ENCODE results near the gene CNTFR. TPM values are rescaled to one million over a fixed set of nuclear protein-coding genes. Genes with fewer than 3 reads are reported as not detected.

Gene CNTFR
- total RNA-seq, 4 donors from 2014 or later: 17.5 to 130 (median 49.1) TPM

- no peak for TF ChIP-seq CTCF (IDR thresholded peaks at IDR 0.05; ENCODE audit: low read depth)
Observed at GRCh38 chr9:34555500-34555899, 34.0 kb downstream of the CNTFR start.

GRCh38 chr9:34555002-34555348 lies 34.5 kb downstream of the CNTFR start:
- TF ChIP-seq CTCF (IDR thresholded peaks at IDR 0.05; ENCODE audit: low read depth): no peak

- TF ChIP-seq CTCF (IDR thresholded peaks at IDR 0.05; ENCODE audit: low read depth): no peak
Observed at GRCh38 chr9:34554211-34555001, 35.1 kb downstream of the CNTFR start.

- no peak for TF ChIP-seq CTCF (IDR thresholded peaks at IDR 0.05; ENCODE audit: low read depth)
Observed at GRCh38 chr9:34553511-34554021, 36.0 kb downstream of the CNTFR start.

GRCh38 chr9:34552986-34553385 lies 36.5 kb downstream of the CNTFR start:
- no peak for TF ChIP-seq CTCF (IDR thresholded peaks at IDR 0.05; ENCODE audit: low read depth)

- TF ChIP-seq CTCF (IDR thresholded peaks at IDR 0.05; ENCODE audit: low read depth): no peak
Observed at GRCh38 chr9:34552606-34552981, 36.9 kb downstream of the CNTFR start.

- TF ChIP-seq CTCF (IDR thresholded peaks at IDR 0.05; ENCODE audit: low read depth): no peak
Observed at GRCh38 chr9:34551751-34552605, 37.5 kb downstream of the CNTFR start.

All from subcutaneous adipose tissue (tissue), 4 donors.